ENCODE measurements around the gene AHCY. TPM values are rescaled to one million over a fixed set of nuclear protein-coding genes. Genes with fewer than 3 reads are reported as not detected.

AHCY gene
- total and polyA plus RNA-seq, 8 donors = 89.1 to 121 (median 118) TPM

DNA sequence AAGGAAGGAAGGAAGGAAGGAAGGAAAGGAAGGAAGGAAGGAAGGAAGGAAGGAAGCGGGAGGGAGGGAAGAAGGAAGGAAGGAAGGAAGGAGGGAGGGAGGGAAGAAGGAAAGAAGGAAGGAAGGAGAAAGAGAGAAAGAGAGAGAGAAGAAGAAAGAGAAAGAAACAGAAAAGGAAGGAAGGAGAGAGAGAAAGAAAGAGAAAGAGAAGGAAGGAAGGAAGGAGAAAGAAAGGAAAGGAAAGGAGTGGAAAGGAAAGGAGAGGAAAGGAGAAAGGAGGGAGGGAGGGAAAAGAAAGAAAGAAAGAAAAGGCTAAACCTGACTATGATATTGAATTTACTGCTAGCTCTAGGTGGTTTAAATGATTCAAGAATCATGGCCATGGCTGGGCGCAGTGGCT lies 67.3 kb downstream of the AHCY start:
- DNase-seq = no peak
- TF ChIP-seq, protein P1, sequence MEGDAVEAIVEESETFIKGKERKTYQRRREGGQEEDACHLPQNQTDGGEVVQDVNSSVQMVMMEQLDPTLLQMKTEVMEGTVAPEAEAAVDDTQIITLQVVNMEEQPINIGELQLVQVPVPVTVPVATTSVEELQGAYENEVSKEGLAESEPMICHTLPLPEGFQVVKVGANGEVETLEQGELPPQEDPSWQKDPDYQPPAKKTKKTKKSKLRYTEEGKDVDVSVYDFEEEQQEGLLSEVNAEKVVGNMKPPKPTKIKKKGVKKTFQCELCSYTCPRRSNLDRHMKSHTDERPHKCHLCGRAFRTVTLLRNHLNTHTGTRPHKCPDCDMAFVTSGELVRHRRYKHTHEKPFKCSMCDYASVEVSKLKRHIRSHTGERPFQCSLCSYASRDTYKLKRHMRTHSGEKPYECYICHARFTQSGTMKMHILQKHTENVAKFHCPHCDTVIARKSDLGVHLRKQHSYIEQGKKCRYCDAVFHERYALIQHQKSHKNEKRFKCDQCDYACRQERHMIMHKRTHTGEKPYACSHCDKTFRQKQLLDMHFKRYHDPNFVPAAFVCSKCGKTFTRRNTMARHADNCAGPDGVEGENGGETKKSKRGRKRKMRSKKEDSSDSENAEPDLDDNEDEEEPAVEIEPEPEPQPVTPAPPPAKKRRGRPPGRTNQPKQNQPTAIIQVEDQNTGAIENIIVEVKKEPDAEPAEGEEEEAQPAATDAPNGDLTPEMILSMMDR (IDR thresholded peaks at IDR 0.05) = no peak
- Histone ChIP-seq H3K36me3 (no peaks in the 10 kb centered on the region), H3K9me3 (peaks cover 0 to 20% of the 10 kb centered on the region in 2 donors), H3K4me1 (no peaks in the 10 kb centered on the region), H3K4me3 (no peak overlapping the region), H3K27ac (no peak overlapping the region), H3K27me3 (no peaks in the 10 kb centered on the region)
- intact Hi-C loops (cut with DNase I) = no loop called here
- no peak for ATAC-seq

DNA sequence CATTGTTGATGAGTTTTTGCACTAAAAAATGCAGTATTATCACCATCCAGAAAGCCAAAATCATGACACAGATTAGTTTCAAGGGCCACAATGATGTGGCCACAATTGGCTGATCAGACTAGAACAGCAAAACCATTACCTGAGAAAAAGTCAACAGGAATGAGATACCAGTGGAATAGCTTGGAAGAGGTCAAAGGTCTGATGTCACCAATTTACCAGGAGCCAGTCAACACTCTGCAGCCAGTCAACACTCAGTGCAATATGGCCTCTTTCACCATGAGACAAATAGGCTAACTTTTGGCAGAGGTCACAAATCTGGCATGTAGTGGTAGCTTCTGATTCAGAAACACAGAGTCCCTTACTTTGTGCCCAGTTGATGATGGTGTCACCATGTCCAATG lies 69.5 kb downstream of the AHCY start:
- Histone ChIP-seq H3K4me1 (no peaks in the 10 kb centered on the region), H3K27ac (no peak overlapping the region), H3K4me3 (no peak overlapping the region), H3K9me3 (peaks cover 0 to 20% of the 10 kb centered on the region in 2 donors), H3K36me3 (no peaks in the 10 kb centered on the region), H3K27me3 (no peaks in the 10 kb centered on the region)
- ATAC-seq (no peak), DNase-seq (no peak)
- intact Hi-C loops (cut with DNase I) = no loop called here
- TF ChIP-seq, protein P1 (IDR thresholded peaks at IDR 0.05) = no peak

DNA sequence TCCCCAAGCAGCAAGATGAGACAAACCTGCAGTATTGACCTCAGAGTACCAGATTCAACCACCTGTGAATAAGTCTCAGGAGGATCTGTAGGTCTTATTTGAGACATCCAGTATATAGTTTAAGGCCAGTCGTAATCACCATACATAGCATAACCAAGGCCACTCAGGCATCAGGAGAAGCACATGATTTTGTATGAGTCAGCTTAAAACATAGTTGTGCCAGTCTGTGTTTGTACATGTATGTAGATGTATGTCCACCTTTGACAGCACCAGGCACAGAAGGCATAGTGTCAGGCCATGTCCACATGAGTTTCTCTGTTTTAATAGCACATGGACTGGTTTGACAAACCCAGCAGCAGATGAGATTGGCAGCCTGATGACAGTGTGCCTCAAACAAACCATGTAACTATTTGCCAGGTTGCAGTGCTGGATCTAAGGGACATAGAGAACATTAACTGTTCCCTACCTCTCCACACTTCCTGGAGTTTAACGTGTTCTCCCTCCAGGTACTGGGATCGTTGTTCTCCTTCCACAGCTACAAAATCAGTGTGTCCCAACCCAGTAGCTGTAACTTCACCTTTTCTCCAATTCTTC lies 70.6 kb downstream of the AHCY start:
- Histone ChIP-seq H3K4me3 (no peak overlapping the region), H3K27ac (no peak overlapping the region), H3K9me3 (peaks cover 0 to 12% of the 10 kb centered on the region in 2 donors), H3K27me3 (no peaks in the 10 kb centered on the region), H3K4me1 (no peaks in the 10 kb centered on the region), H3K36me3 (no peaks in the 10 kb centered on the region)
- ATAC-seq = no peak
- DNase-seq = no peak
- TF ChIP-seq, protein P1 (IDR thresholded peaks at IDR 0.05) = no peak
- intact Hi-C loops (cut with DNase I) = no loop called here

DNA sequence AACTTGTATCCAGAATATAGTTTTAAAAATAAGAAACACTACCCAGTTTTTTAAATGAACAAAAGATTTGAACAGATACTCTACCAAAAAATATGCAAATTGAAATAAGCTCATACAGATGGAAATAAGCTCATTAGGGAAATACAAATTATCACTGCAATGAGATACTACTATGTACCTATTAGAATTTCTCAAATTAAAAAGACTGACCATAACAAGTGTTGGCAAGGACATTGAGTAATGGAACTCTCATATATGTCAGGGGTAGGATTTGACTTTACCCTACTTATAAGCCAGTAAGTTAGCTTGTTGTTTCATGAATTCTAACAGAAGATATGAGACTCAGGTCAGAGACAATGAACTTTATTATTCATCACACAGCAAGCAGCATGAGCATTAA lies 71.5 kb downstream of the AHCY start:
- H3K27me3 ChIP-seq = no peaks in the 10 kb centered on the region
- peaks cover 0 to 2% of the 10 kb centered on the region in 2 donors for H3K9me3 ChIP-seq
- TF ChIP-seq, protein P1 (IDR thresholded peaks at IDR 0.05) = no peak
- intact Hi-C loops (cut with DNase I) = no loop called here
- H3K36me3 ChIP-seq = no peaks in the 10 kb centered on the region
- H3K4me1 ChIP-seq = no peaks in the 10 kb centered on the region
- no peak overlapping the region for H3K27ac ChIP-seq
- ATAC-seq = no peak
- DNase-seq = no peak
- H3K4me3 ChIP-seq = no peak overlapping the region

Other genes with a start within 250 kb of the AHCY start
- gene EIF2S2, start 191.1 kb downstream of the AHCY start, total RNA-seq = 10 to 100 TPM; 59.0 to 61.6 TPM
- gene EIF2S2, start 191.1 kb downstream of the AHCY start, polyA plus RNA-seq (ENCODE audit: insufficient read length in 6 of 6) = 10 to 100 TPM; 41.7 to 47.7 (median 45.7) TPM
- under 1 TPM in 1 of 2 donors, not detected in 1; 0.79 TPM for gene ASIP, start 61.9 kb downstream of the AHCY start, total RNA-seq
- under 1 TPM in 3 of 6 donors, not detected in 3; 0.29 to 0.38 (median 0.33) TPM for gene ASIP, start 61.9 kb downstream of the AHCY start, polyA plus RNA-seq (ENCODE audit: insufficient read length in 6 of 6)
- gene ITCH, start 59.9 kb upstream of the AHCY start, total RNA-seq = 10 to 100 TPM; 52.9 to 59.6 TPM
- gene ITCH, start 59.9 kb upstream of the AHCY start, polyA plus RNA-seq (ENCODE audit: insufficient read length in 6 of 6) = 10 to 100 TPM; 36.2 to 45.8 (median 42.5) TPM
- 100 to 1,000 TPM; 110 to 133 TPM for gene DYNLRB1, start 213.1 kb upstream of the AHCY start, total RNA-seq
- gene DYNLRB1, start 213.1 kb upstream of the AHCY start, polyA plus RNA-seq (ENCODE audit: insufficient read length in 6 of 6) = 100 to 1,000 TPM; 131 to 159 (median 145) TPM

Data from left lung (tissue), 10 donors.